Esophagus squamous epithelium (tissue), 5 donors: ENCODE results near the gene CD6. TPM values are rescaled to one million over a fixed set of nuclear protein-coding genes. Genes with fewer than 3 reads are reported as not detected.

ENCODE experiments used
- DNase-seq: peaks from one replicate; lab custom pipeline; 2025; lab: John Stamatoyannopoulos, UW
- H3K27ac ChIP-seq, 4 donors: fragments of 200-600 bp; sonication (generic); one replicate each; pipeline ENCODE4 v1.5.1; 2016 to 2019; ENCODE audit warnings: mild to moderate bottlenecking in 1 of 4
- H3K27me3 ChIP-seq, 4 donors: fragments of 200-600 bp; sonication (generic); 1 replicate in 3 of 4; 2 replicates in 1 of 4; pipeline versions ENCODE4 v1.5.1 to v1.6.0; 2017 to 2021; ENCODE audit warnings: antibody characterized with exemption in 1 of 4
- H3K36me3 ChIP-seq, 3 donors: fragments of 200-600 bp; sonication (generic); one replicate each; pipeline ENCODE4 v1.5.1; 2016 to 2019
- H3K4me1 ChIP-seq, 3 donors: fragments of 200-600 bp; sonication (generic); one replicate each; pipeline ENCODE4 v1.5.1; 2017 to 2019
- H3K4me3 ChIP-seq, 4 donors: fragments of 200-600 bp; sonication (generic); 1 replicate in 3 of 4; 2 replicates in 1 of 4; pipeline ENCODE4 v1.5.1; 2016 to 2019; ENCODE audit warnings: mild to moderate bottlenecking in 2 of 4, moderate library complexity in 1 of 4
- H3K9me3 ChIP-seq, 3 donors: fragments of 200-600 bp; sonication (generic); one replicate each; pipeline ENCODE4 v1.5.1; 2016 to 2019
- CTCF ChIP-seq, 6 experiments: fragments of 450-650 bp in 4 of 6; fragments of 200-600 bp in 2 of 6; sonication (generic) in 2 of 6; IDR thresholded peaks; one replicate each; pipeline ENCODE4 v1.5.1; 2016 to 2019; ENCODE audit warnings: antibody characterized with exemption in 6 of 6, mild to moderate bottlenecking in 4 of 6, moderate library complexity in 4 of 6
- POLR2A ChIP-seq, 4 donors: fragments of 450-650 bp; IDR thresholded peaks; one replicate each; pipeline ENCODE4 v1.6.1; 2017; ENCODE audit warnings: antibody characterized with exemption in 4 of 4, mild to moderate bottlenecking in 4 of 4, moderate library complexity in 3 of 4
- WGBS, 2 donors: methylation state at CpG; one replicate each; pipeline ENCODE4 v1.1.5; 2018; 5-methylcytosine and 5-hydroxymethylcytosine counted together
- intact Hi-C: fragments of 100-400 bp; cut with DNase I; formaldehyde crosslinking; loops from one replicate; pipeline ENCODE4 v1.15.0; 2022
- total RNA-seq, 4 donors: library from RNA; depleted of rRNA; stranded (reverse); fragments of >200 nt; gene quantifications; one replicate each; pipeline ENCODE4 v1.1.0, GENCODE V29; 2016
- donor health status: DM: yes; HTN: yes; CAD: no.

The CD6 gene
- total RNA-seq, 4 donors from 2014 or later: 0.79 to 4.4 (median 1.4) TPM

GRCh38 chr11:60934124-60934789 is 37.2 kb upstream of the CD6 start:
- TF ChIP-seq POLR2A (IDR thresholded peaks at IDR 0.05): no peak
- no peak for TF ChIP-seq CTCF (IDR thresholded peaks at IDR 0.05)
- 92 to 96% methylated on average over 8 to 22 of the region's 57 CpGs for WGBS, 2 donors
- Histone ChIP-seq H3K9me3 (no peaks in the 10 kb centered on the region), H3K4me1 (peaks cover 0 to 34% (median 6%) of the 10 kb centered on the region in 3 donors), H3K36me3 (peaks cover 0 to 51% (median 3%) of the 10 kb centered on the region in 3 donors), H3K4me3 (no peak overlapping the region), H3K27me3 (no peaks in the 10 kb centered on the region), H3K27ac (no peak overlapping the region)
- no peak for DNase-seq
- intact Hi-C loops: no loop called here

GRCh38 chr11:60934790-60935605 is 36.5 kb upstream of the CD6 start:
- 80 to 83% methylated on average over 7 to 15 of the region's 21 CpGs for WGBS, 2 donors
- TF ChIP-seq CTCF (IDR thresholded peaks at IDR 0.05) (no peak), POLR2A (IDR thresholded peaks at IDR 0.05) (no peak)
- Histone ChIP-seq H3K4me1 (peaks cover 0 to 41% (median 6%) of the 10 kb centered on the region in 3 donors), H3K4me3 (no peak overlapping the region), H3K36me3 (peaks cover 0 to 56% (median 3%) of the 10 kb centered on the region in 3 donors), H3K27ac (no peak overlapping the region), H3K27me3 (no peaks in the 10 kb centered on the region), H3K9me3 (no peaks in the 10 kb centered on the region)
- no peak for DNase-seq
- intact Hi-C loops: no loop called here

DNA sequence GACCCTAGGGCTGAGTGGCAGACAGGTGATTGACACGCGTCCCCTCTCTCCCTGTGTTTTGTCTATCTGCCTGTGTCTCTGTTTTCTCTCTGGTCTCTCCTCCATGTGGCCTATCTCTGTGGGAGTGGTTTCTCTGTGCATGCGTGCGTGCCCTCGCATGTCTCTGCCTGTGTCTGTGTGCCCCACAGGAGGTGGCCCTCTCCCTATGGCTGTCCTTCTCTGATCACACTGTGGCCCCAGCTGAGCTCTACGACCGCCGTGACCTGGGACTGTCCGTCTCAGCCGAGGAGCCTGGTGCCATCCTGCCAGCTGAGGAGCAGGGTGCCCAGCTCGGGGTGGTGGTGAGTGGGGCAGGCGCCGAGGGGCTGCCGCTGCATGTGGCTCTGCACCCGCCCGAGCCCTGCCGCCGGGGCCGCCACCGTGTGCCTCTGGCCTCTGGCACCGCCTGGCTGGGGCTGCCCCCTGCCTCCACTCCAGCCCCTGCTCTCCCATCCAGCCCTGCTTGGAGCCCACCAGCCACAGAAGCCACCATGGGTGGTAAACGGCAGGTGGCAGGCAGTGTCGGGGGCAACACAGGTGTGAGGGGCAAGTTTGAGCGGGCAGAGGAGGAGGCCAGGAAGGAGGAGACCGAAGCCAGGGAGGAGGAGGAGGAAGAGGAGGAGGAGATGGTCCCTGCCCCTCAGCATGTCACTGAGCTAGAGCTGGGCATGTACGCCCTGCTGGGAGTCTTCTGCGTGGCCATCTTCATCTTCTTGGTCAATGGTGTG is 35.6 kb upstream of the CD6 start:
- intact Hi-C loops: no loop called here
- Histone ChIP-seq H3K9me3 (no peaks in the 10 kb centered on the region), H3K4me1 (peaks cover 1 to 50% (median 6%) of the 10 kb centered on the region in 3 donors), H3K4me3 (no peak overlapping the region), H3K27me3 (no peaks in the 10 kb centered on the region), H3K27ac (no peak overlapping the region), H3K36me3 (peaks cover 0 to 55% (median 0%) of the 10 kb centered on the region in 3 donors)
- TF ChIP-seq POLR2A (IDR thresholded peaks at IDR 0.05) (no peak), CTCF (IDR thresholded peaks at IDR 0.05) (no peak)
- DNase-seq: no peak
- 58 to 85% methylated on average over 6 to 9 of the region's 27 CpGs for WGBS, 2 donors

DNA sequence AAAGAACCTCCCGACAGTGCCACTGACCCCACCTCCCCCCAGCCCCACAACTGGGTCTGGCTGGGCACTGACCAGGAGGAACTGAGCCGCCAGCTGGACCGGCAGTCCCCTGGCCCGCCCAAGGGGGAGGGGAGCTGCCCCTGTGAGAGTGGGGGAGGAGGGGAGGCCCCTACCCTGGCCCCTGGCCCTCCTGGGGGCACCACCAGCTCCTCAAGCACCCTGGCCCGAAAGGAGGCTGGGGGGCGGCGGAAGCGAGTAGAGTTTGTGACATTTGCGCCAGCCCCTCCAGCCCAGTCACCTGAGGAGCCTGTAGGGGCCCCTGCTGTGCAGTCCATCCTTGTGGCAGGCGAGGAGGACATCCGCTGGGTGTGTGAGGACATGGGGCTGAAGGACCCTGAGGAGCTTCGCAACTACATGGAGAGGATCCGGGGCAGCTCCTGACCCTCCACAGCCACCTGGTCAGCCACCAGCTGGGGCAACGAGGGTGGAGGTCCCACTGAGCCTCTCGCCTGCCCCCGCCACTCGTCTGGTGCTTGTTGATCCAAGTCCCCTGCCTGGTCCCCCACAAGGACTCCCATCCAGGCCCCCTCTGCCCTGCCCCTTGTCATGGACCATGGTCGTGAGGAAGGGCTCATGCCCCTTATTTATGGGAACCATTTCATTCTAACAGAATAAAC is 34.9 kb upstream of the CD6 start:
- peak overlapping the region in 2 of 4 donors; percentile 4 to 28 for H3K27ac ChIP-seq
- H3K4me1 ChIP-seq: peaks cover 9 to 57% (median 10%) of the 10 kb centered on the region in 3 donors
- no peaks in the 10 kb centered on the region for H3K9me3 ChIP-seq
- TF ChIP-seq POLR2A (IDR thresholded peaks at IDR 0.05) (no peak), CTCF (IDR thresholded peaks at IDR 0.05) (no peak)
- no peaks in the 10 kb centered on the region for H3K27me3 ChIP-seq
- intact Hi-C loops: no loop called here
- no peak for DNase-seq
- 90 to 100% methylated on average over 1 to 2 of the region's 18 CpGs for WGBS, 2 donors
- no peak overlapping the region for H3K4me3 ChIP-seq
- peaks cover 0 to 55% (median 5%) of the 10 kb centered on the region in 3 donors for H3K36me3 ChIP-seq
